H1 (cell line): ENCODE data around the gene PSAP. TPM values are rescaled to one million over a fixed set of nuclear protein-coding genes. Genes with fewer than 3 reads are reported as not detected.

ENCODE experiments used
- CTCF ChIA-PET: fragments of 300-600 bp; sonication (Branson Sonifier 250); formaldehyde crosslinking; loops from one replicate; lab custom pipeline; 2021; ENCODE audit not compliant: partially characterized antibody; lab: Charles Lee
- POLR2A ChIA-PET: fragments of 300-600 bp; sonication (Branson Sonifier 250); formaldehyde crosslinking; loops from one replicate; lab custom pipeline; 2021; ENCODE audit warnings: inconsistent platforms; ENCODE audit not compliant: partially characterized antibody; lab: Charles Lee
- DNase-seq, 2 experiments: peaks; one replicate each; pipeline versions ENCODE4 v3.0.0 to v3.0.0-alpha.2; 2010 to 2022; ENCODE audit warnings: low spot score in 2 of 2, low read depth in 1 of 2, mixed read lengths in 1 of 2
- FAIRE-seq: peaks from 2 replicates; lab custom pipeline; 2011; peaks lifted over from hg19 to GRCh38; lab: Jason Lieb, UNC
- H2AFZ ChIP-seq: 2 replicates; pipeline ENCODE4 v1.8.1; 2012; ENCODE audit warnings: low read length, inconsistent platforms
- H2AK5ac ChIP-seq: 2 replicates; pipeline ENCODE4 v1.6.1; 2013; ENCODE audit warnings: low read depth, low read length
- H2BK120ac ChIP-seq: replicated peaks from 2 replicates; pipeline ENCODE3; 2013; ENCODE audit warnings: low read depth, low read length, inconsistent platforms
- H2BK12ac ChIP-seq: 2 replicates; pipeline ENCODE4 v1.6.1; 2013; ENCODE audit warnings: low read depth, low read length
- H2BK15ac ChIP-seq: 2 replicates; pipeline ENCODE4 v1.6.1; 2013; ENCODE audit warnings: low read length
- H2BK20ac ChIP-seq: 2 replicates; pipeline ENCODE4 v1.6.1; 2013; ENCODE audit warnings: low read length
- H2BK5ac ChIP-seq: 2 replicates; pipeline ENCODE4 v1.6.1; 2013; ENCODE audit warnings: low read depth, low read length
- H3K14ac ChIP-seq: 2 replicates; pipeline ENCODE4 v1.6.1; 2013; ENCODE audit warnings: inconsistent platforms; ENCODE audit not compliant: insufficient read length
- H3K18ac ChIP-seq: 2 replicates; pipeline ENCODE4 v1.6.1; 2013; ENCODE audit warnings: low read length; ENCODE audit errors: extremely low read depth
- H3K23ac ChIP-seq: 2 replicates; pipeline ENCODE4 v1.6.1; 2013; ENCODE audit warnings: inconsistent platforms; ENCODE audit not compliant: insufficient read length
- H3K23me2 ChIP-seq: 2 replicates; pipeline ENCODE4 v1.6.1; 2013; ENCODE audit warnings: low read depth, low read length
- H3K27ac ChIP-seq: 2 replicates; pipeline ENCODE4 v1.6.1; 2011; ENCODE audit warnings: low read depth, low read length, inconsistent platforms
- H3K27me3 ChIP-seq, 4 experiments: replicated peaks in 1 of 4; 1 replicate in 1 of 4; 2 replicates in 3 of 4; pipeline versions ENCODE4 v1.6.1 to v1.8.1; 2011 to 2013; ENCODE audit warnings: low read length in 3 of 4, mild to moderate bottlenecking in 3 of 4, inconsistent platforms in 2 of 4, mixed read lengths in 2 of 4, moderate library complexity in 1 of 4; ENCODE audit not compliant: control insufficient read depth in 3 of 4, insufficient read depth in 3 of 4; ENCODE audit errors: extremely low read depth in 1 of 4
- H3K36me3 ChIP-seq, 4 experiments: 2 replicates each; pipeline versions ENCODE4 v1.6.1 to v1.8.1; 2011 to 2013; ENCODE audit warnings: mild to moderate bottlenecking in 4 of 4, low read length in 3 of 4, moderate library complexity in 2 of 4, control low read depth in 1 of 4, inconsistent platforms in 1 of 4; ENCODE audit not compliant: insufficient read depth in 4 of 4, control insufficient read depth in 2 of 4
- H3K4ac ChIP-seq: replicated peaks from 2 replicates; pipeline ENCODE3; 2013; ENCODE audit warnings: low read length, low read depth, mixed read lengths, inconsistent platforms; ENCODE audit not compliant: insufficient read length
- H3K4me1 ChIP-seq, 4 experiments: replicated peaks in 1 of 4; 1 replicate in 1 of 4; 2 replicates in 3 of 4; pipeline versions ENCODE4 v1.6.1 to v1.8.1; 2011 to 2013; ENCODE audit warnings: low read length in 3 of 4, inconsistent platforms in 2 of 4, mixed read lengths in 1 of 4; ENCODE audit not compliant: insufficient read depth in 4 of 4, control insufficient read depth in 3 of 4
- H3K4me2 ChIP-seq, 2 experiments: 2 replicates each; pipeline versions ENCODE4 v1.6.1 to v1.8.1; 2011 to 2013; ENCODE audit warnings: low read depth in 2 of 2, low read length in 2 of 2, control low read depth in 1 of 2, inconsistent platforms in 1 of 2, mild to moderate bottlenecking in 1 of 2; ENCODE audit not compliant: insufficient read depth in 1 of 2
- H3K4me3 ChIP-seq, 4 experiments: fragments of 200-600, 300-600 bp in 1 of 4; sonication (generic), shearing (Covaris generic), sonication (Bioruptor Twin) in 1 of 4; 2 replicates each; pipeline versions ENCODE4 v1.5.1 to v1.8.1; 2011 to 2016; ENCODE audit warnings: low read length in 4 of 4, low read depth in 3 of 4, control low read depth in 2 of 4, inconsistent platforms in 2 of 4, mild to moderate bottlenecking in 2 of 4, mixed read lengths in 1 of 4, moderate library complexity in 1 of 4; ENCODE audit not compliant: insufficient read depth in 2 of 4; ENCODE audit errors: extremely low read depth in 1 of 4
- H3K56ac ChIP-seq: replicated peaks from 2 replicates; pipeline ENCODE3; 2013; ENCODE audit warnings: low read depth, mild to moderate bottlenecking, mixed read lengths, low read length, inconsistent platforms; ENCODE audit not compliant: insufficient read length
- H3K79me1 ChIP-seq: 2 replicates; pipeline ENCODE4 v1.6.1; 2013; ENCODE audit warnings: low read depth, low read length, control low read depth
- H3K79me2 ChIP-seq, 2 experiments: 2 replicates each; pipeline versions ENCODE4 v1.6.1 to v1.8.1; 2012 to 2013; ENCODE audit warnings: low read length in 2 of 2, mild to moderate bottlenecking in 2 of 2, inconsistent platforms in 1 of 2; ENCODE audit not compliant: insufficient read depth in 2 of 2, control insufficient read depth in 1 of 2
- H3K9ac ChIP-seq, 4 experiments: replicated peaks in 1 of 4; 1 replicate in 1 of 4; 2 replicates in 3 of 4; pipeline versions ENCODE4 v1.6.1 to v1.8.1; 2011 to 2013; ENCODE audit warnings: low read depth in 3 of 4, low read length in 3 of 4, control low read depth in 2 of 4, mild to moderate bottlenecking in 2 of 4, moderate library complexity in 2 of 4, inconsistent platforms in 1 of 4; ENCODE audit errors: extremely low read depth in 1 of 4
- H3K9me3 ChIP-seq, 2 experiments: 2 replicates each; pipeline versions ENCODE4 v1.6.1 to v1.8.1; 2012 to 2013; ENCODE audit warnings: mild to moderate bottlenecking in 2 of 2, moderate library complexity in 2 of 2, control low read depth in 1 of 2, inconsistent platforms in 1 of 2, low read depth in 1 of 2, low read length in 1 of 2, mixed read lengths in 1 of 2; ENCODE audit not compliant: insufficient read depth in 2 of 2
- H4K20me1 ChIP-seq, 2 experiments: replicated peaks in 1 of 2; 2 replicates each; pipeline versions ENCODE3 to v1.8.1; 2011 to 2013; ENCODE audit warnings: inconsistent platforms in 2 of 2, low read length in 2 of 2, mild to moderate bottlenecking in 1 of 2; ENCODE audit not compliant: insufficient read depth in 2 of 2, control insufficient read depth in 1 of 2
- H4K5ac ChIP-seq: 2 replicates; pipeline ENCODE4 v1.6.1; 2013; ENCODE audit warnings: low read length, low read depth, mixed read lengths, inconsistent platforms; ENCODE audit not compliant: insufficient read length
- H4K8ac ChIP-seq: 2 replicates; pipeline ENCODE4 v1.8.0; 2013; ENCODE audit warnings: mild to moderate bottlenecking, moderate library complexity, low read length, inconsistent platforms; ENCODE audit not compliant: insufficient read depth; ENCODE audit errors: extremely low read depth
- H4K91ac ChIP-seq: replicated peaks from 2 replicates; pipeline ENCODE3; 2013; ENCODE audit warnings: low read length, mixed read lengths, inconsistent platforms; ENCODE audit not compliant: insufficient read length
- CBX8 ChIP-seq: fragments of 300-800, 300-1000 bp; sonication (generic); IDR thresholded peaks from 2 replicates; pipeline ENCODE4 v1.7.1; 2016; ENCODE audit warnings: low read depth, low read length, borderline replicate concordance
- KDM1A ChIP-seq: fragments of 200-600, 300-600 bp; sonication (generic); IDR thresholded peaks from 2 replicates; pipeline ENCODE4 v1.7.1; 2016; ENCODE audit warnings: mild to moderate bottlenecking, low read length, borderline replicate concordance
- KDM4A ChIP-seq: IDR thresholded peaks from one replicate; pipeline ENCODE4 v1.7.1; 2012; ENCODE audit warnings: low read depth, mild to moderate bottlenecking, moderate library complexity, low read length, inconsistent platforms; ENCODE audit not compliant: severe bottlenecking
- YY1 ChIP-seq: IDR thresholded peaks from 2 replicates; pipeline ENCODE4 v1.6.1; 2011; ENCODE audit warnings: low read depth, mild to moderate bottlenecking, low read length
- WGBS, 2 experiments: shearing (Covaris generic) in 1 of 2; methylation state at CpG; one replicate each; pipeline versions ENCODE4 v1.1.6 to v1.1.7; 2013 to 2015; ENCODE audit warnings: low lambda C conversion rate in 2 of 2, mixed read lengths in 2 of 2, inconsistent platforms in 1 of 2, low coverage in 1 of 2, missing lambda C conversion rate in 1 of 2; ENCODE audit not compliant: insufficient replicate concordance in 2 of 2, insufficient coverage in 1 of 2, insufficient read length in 1 of 2; ENCODE audit errors: extremely low coverage in 1 of 2, missing lambda C conversion rate in 1 of 2; 5-methylcytosine and 5-hydroxymethylcytosine counted together
- polyA plus RNA-seq, 7 experiments: library from polyadenylated mRNA; depleted of rRNA in 3 of 7; stranded (reverse) in 5 of 7; unstranded in 2 of 7; fragments of >200 nt in 5 of 7; fragments of 200-250 nt in 2 of 7; gene quantifications; 1 replicate in 5 of 7; 2 replicates in 1 of 7; 4 replicates in 1 of 7; pipeline versions ENCODE4 v1.2.1 to v1.2.3, GENCODE V29; 2011 to 2013; ENCODE audit warnings: missing spikeins in 2 of 7, mixed read lengths in 2 of 7
- total RNA-seq: library from RNA; stranded (reverse); fragmentation: NEBNext Ultra II Directional; extraction: Animal tissue kit (Norgen Biotek cat#: 25700); gene quantifications from 2 replicates; pipeline ENCODE4 v1.2.1, GENCODE V29; 2021

The PSAP gene
- total and polyA plus RNA-seq, 2 of the 8 experiments (the other 6 are each of a cell fraction or from before 2014, with no cell fraction given), result 386 to 504 TPM

DNA sequence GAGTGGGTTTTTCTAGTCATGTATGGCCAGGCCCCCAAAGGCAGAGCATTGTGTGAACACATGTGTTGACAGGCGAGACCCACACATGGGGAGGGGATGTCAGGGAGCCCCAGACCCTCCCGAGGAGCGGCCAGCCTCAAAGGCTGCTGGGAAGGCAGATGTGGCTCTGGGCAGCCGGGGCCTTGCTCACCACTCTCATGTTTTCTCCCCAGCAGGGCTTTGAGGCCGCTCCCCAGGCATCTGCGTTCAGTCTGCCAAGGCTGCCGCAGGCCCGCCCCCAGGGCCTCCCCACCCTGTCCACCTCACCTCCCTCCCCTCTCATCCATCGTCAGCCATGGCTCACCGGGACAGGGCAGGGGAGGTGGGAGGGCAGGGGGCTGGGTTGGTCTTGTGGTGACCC, 61.2 kb downstream of the PSAP start:
- H3K79me2 ChIP-seq, result no peaks in the 10 kb centered on the region
- no peak overlapping the region for H2BK12ac ChIP-seq
- H4K20me1 ChIP-seq, result no peaks in the 10 kb centered on the region
- H3K23me2 ChIP-seq, result no peaks in the 10 kb centered on the region
- H3K23ac ChIP-seq, result no peak overlapping the region
- no peak overlapping the region for H2BK5ac ChIP-seq
- no peaks in the 10 kb centered on the region for H3K79me1 ChIP-seq
- ChIA-PET CTCF (no interaction called here), POLR2A (no interaction called here)
- H4K91ac ChIP-seq, result no peak overlapping the region
- H3K4ac ChIP-seq, result no peak overlapping the region
- no peak overlapping the region for H3K14ac ChIP-seq
- H3K4me3 ChIP-seq, result no peak overlapping the region
- DNase-seq (no peak), FAIRE-seq (no peak)
- no peak overlapping the region for H4K5ac ChIP-seq
- no peak overlapping the region for H2AK5ac ChIP-seq
- H3K36me3 ChIP-seq, result no peaks in the 10 kb centered on the region
- H3K18ac ChIP-seq, result no peak overlapping the region; the same call in 1 of the 2 replicates
- H3K4me1 ChIP-seq, result no peaks in the 10 kb centered on the region
- no peak for TF ChIP-seq CBX8
- TF ChIP-seq YY1, result no peak
- no peak for TF ChIP-seq KDM4A
- no peak for TF ChIP-seq KDM1A
- H2BK120ac ChIP-seq, result no peak overlapping the region
- no peaks in the 10 kb centered on the region for H3K27me3 ChIP-seq
- H2BK20ac ChIP-seq, result no peak overlapping the region
- H3K27ac ChIP-seq, result no peak overlapping the region
- H3K4me2 ChIP-seq, result no peak overlapping the region
- H4K8ac ChIP-seq, result no peak overlapping the region
- H3K9ac ChIP-seq, result no peak overlapping the region
- WGBS, 2 experiments, result 90% methylated on average over 6 of the region's 10 CpGs; no CpG with 5 or more reads in 1 of the 2 experiments
- no peak overlapping the region for H2BK15ac ChIP-seq
- H3K9me3 ChIP-seq, result no peaks in the 10 kb centered on the region
- no peak overlapping the region for H3K56ac ChIP-seq
- no peak overlapping the region for H2AFZ ChIP-seq
